Epithelial cell of proximal tubule (primary cell): Measurements from ENCODE around the gene SRF. TPM values are rescaled to one million over a fixed set of nuclear protein-coding genes. Genes with fewer than 3 reads are reported as not detected.

ENCODE experiments used
- DNase-seq: peaks from one replicate; pipeline ENCODE4 v3.0.0-alpha.2; 2011; ENCODE audit warnings: low read depth
- H3K4me3 ChIP-seq: 2 replicates; pipeline ENCODE4 v1.5.1; 2011; ENCODE audit warnings: low read depth, mild to moderate bottlenecking, low read length
- CTCF ChIP-seq: conservative IDR thresholded peaks from 2 replicates; pipeline ENCODE4 v1.5.1; 2012; ENCODE audit warnings: low read depth, mild to moderate bottlenecking, low read length
- total RNA-seq: library from RNA; depleted of rRNA; stranded (reverse); fragments of >200 nt; gene quantifications from 2 replicates; pipeline ENCODE4 v1.2.3, GENCODE V29; 2015

Gene SRF
- total RNA-seq, 1 donor from 2014 or later, result 25.0 TPM

DNA sequence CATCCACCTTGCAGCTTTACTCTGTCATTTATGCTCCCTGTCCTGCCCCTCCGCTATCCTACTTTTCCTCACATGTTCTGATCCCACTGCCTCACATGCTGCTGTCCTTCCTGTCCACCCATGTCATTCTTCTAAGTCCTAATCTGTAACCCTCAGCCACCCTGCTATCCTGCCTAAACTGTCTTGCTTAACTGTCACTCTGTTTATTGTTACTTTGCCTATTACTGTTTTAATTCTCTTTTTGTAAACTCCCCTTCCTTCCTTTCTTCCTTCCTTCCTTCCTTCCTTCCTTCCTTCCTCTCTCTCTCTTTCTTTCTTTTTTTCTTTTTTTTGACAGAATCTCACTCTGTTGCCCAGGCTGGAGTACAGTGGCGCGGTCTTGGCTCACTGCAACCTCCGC lies 12.4 kb downstream of the SRF start:
- DNase-seq, result no peak
- TF ChIP-seq CTCF, result no peak
- peak overlapping the region; percentile 97 for H3K4me3 ChIP-seq

DNA sequence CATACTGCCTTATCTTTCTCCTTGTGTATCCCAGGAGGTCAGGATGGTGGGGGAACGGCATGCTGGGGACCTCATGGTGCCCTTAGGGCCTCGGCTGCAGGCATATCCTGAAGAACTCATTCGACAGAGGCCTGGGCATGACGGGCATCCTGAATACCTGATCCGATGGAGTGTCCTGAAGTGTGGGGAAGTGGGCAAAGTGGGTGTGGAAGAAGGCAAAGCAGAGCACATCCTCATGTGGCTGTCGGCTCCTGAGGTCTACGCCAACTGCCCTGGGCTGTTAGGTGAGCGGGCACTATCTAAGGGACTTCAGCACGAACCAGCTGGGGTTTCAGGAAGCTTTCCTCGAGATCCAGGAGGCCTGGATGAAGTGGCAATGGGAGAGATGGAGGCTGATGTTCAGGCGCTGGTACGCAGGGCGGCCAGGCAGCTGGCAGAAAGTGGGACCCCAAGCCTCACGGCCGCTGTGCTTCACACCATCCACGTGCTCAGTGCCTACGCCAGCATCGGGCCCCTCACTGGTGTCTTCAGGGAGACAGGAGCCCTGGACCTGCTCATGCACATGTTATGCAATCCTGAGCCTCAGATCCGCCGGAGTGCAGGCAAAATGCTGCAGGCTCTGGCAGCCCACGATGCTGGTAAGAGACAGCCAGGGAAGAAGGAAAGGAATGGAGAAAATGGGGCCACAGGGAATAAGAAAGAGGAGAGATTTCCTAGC lies 13.4 kb downstream of the SRF start:
- no peak for DNase-seq
- no peak for TF ChIP-seq CTCF
- H3K4me3 ChIP-seq, result no peak overlapping the region

GRCh38 chr6:43185391-43185985 lies 14.4 kb downstream of the SRF start:
- no peak for DNase-seq
- TF ChIP-seq CTCF, result no peak

DNA sequence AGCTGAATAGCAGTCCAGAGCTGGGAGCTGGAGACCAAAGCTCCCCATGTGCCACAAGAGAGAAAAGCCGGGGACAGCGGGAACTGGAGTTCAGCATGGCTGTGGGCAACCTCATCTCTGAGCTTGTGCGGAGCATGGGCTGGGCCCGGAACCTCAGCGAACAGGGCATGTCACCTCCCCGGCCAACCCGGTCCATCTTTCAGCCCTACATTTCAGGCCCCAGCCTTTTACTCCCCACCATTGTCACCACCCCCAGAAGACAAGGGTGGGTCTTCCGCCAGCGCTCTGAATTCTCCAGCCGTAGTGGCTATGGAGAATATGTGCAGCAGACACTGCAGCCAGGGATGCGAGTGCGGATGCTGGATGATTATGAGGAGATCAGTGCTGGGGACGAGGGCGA lies 14.9 kb downstream of the SRF start:
- TF ChIP-seq CTCF, result no peak
- H3K4me3 ChIP-seq, result no peak overlapping the region
- DNase-seq, result no peak

More at GRCh38 chr6:43185391-43185985, 14.4 kb downstream of the SRF start:
- H3K4me3 ChIP-seq, result no peak overlapping the region

DNA sequence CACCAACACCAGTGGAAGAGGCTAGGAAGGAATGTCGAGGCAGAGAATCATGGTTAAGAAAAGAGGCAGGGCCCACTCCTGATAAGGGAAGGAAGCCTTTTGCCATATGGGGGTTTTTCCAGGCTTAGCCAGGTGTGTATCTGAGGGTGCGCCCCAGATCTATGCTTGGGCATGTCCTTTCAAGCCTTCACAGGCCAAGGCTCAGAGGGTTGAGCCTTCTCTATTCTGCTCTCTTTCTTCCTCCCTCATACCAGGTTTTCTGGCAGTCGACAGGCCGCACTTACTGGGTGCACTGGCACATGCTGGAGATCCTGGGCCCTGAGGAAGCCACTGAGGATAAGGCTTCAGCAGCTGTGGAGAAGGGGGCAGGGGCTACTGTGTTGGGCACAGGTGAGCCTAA lies 15.6 kb downstream of the SRF start:
- DNase-seq, result no peak
- H3K4me3 ChIP-seq, result no peak overlapping the region
- no peak for TF ChIP-seq CTCF

- DNase-seq, result no peak
- no peak overlapping the region for H3K4me3 ChIP-seq
- no peak for TF ChIP-seq CTCF
These were observed 16.8 kb downstream of the SRF start for GRCh38 chr6:43187821-43188220.

DNA sequence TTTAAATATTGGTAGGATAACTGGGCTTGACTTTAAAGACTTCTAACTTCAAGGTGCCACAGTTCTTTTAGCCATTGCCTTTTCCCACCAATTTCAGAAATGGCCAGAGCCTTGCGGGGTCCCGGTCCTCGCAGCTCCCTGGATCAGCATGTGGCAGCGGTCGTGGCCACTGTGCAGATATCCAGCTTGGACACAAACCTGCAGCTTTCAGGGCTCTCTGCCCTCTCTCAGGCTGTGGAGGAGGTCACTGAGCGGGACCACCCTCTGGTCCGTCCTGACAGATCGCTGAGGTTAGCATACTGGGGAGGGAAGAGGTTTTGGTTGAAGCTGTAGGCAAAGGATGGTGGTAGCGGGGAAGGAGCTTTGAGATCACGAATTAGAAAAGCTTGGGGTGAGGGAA lies 17.4 kb downstream of the SRF start:
- TF ChIP-seq CTCF, result no peak
- no peak overlapping the region for H3K4me3 ChIP-seq

More for the DNA sequence above, 17.4 kb downstream of the SRF start:
- no peak for DNase-seq
